ENCODE data around the gene FBLN7.

FBLN7 gene

DNA sequence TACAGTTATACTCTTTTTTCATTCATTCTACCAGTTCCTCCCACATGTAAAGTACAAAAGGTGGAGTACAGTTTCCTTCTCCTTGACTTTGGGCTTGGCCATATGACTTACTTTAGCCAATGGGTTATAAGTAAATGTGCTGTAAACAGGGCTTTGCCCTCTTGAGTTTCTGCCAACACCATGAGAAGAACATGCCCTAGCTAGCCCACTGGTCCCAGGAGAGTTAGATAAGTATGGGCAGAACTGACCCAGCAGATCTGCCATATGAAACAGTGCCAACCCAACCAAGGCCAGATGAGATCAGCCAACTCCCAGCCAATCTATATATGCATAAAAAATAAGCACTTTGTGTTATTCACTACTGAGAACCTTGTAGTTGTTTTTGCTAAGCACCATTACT is 91.2 kb downstream of the FBLN7 start:
- no peak overlapping the region for H3K4me3 ChIP-seq (ENCODE audit: low read depth, low read length)
- TF ChIP-seq, protein P1, sequence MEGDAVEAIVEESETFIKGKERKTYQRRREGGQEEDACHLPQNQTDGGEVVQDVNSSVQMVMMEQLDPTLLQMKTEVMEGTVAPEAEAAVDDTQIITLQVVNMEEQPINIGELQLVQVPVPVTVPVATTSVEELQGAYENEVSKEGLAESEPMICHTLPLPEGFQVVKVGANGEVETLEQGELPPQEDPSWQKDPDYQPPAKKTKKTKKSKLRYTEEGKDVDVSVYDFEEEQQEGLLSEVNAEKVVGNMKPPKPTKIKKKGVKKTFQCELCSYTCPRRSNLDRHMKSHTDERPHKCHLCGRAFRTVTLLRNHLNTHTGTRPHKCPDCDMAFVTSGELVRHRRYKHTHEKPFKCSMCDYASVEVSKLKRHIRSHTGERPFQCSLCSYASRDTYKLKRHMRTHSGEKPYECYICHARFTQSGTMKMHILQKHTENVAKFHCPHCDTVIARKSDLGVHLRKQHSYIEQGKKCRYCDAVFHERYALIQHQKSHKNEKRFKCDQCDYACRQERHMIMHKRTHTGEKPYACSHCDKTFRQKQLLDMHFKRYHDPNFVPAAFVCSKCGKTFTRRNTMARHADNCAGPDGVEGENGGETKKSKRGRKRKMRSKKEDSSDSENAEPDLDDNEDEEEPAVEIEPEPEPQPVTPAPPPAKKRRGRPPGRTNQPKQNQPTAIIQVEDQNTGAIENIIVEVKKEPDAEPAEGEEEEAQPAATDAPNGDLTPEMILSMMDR (IDR thresholded peaks at IDR 0.05; ENCODE audit: borderline replicate concordance, insufficient read depth, low read depth, low read length) = no peak

DNA sequence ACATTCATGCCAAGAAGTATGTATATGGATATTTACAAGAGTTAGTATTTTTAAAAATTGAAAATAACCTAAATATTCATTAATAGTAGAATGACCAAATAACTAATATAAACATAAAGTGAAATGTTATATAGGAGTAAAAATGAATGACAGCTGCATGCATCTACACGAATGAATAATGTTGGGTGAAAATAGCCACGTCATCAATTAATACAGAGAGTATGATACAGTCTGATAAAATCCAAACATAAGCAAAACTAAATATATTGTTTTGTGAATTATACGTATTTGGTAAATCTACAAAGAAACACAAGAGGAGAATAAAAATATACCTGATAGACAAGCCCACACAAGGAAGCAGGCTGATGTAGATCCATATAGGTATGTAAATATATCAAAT is 92.2 kb downstream of the FBLN7 start:
- H3K4me3 ChIP-seq (ENCODE audit: low read depth, low read length) = no peak overlapping the region
- TF ChIP-seq, protein P1 (IDR thresholded peaks at IDR 0.05; ENCODE audit: borderline replicate concordance, insufficient read depth, low read depth, low read length) = no peak

Data from GM12875 (cell line).